ENCODE data around the gene TMC8.

The TMC8 gene

DNA sequence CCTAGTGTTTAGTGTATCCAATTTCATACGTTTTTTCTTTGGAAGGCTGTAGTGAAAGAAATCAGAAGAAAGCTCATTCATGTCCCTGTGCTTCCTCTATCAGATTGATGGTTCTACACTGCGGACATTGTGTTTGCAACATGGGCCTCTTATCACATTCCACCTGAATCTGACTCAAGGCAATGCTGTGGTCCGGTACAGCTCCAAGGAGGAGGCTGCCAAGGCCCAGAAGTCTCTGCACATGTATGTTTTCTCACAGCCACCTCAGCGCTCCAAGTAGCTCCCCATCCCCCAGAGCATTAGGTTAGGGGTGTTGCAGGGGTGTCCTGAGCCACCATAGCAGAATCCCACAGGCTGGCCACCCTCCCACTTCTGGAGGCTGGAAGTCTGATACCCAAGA, 27.3 kb upstream of the TMC8 start:
- Histone ChIP-seq H3K4me1 (ENCODE audit: control insufficient read depth, insufficient read depth, low read length) (no peaks in the 10 kb centered on the region), H3K27me3 (ENCODE audit: control insufficient read depth, insufficient read depth, low read length) (no peaks in the 10 kb centered on the region), H3K9me3 (ENCODE audit: control insufficient read depth, insufficient read depth, low read length) (no peaks in the 10 kb centered on the region), H3K36me3 (ENCODE audit: control insufficient read depth, insufficient read depth, low read length) (peaks cover 12% of the 10 kb centered on the region), H3K4me3 (ENCODE audit: low read depth, low read length) (no peak overlapping the region), H3K9ac (ENCODE audit: low read depth, low read length) (no peak overlapping the region)

DNA sequence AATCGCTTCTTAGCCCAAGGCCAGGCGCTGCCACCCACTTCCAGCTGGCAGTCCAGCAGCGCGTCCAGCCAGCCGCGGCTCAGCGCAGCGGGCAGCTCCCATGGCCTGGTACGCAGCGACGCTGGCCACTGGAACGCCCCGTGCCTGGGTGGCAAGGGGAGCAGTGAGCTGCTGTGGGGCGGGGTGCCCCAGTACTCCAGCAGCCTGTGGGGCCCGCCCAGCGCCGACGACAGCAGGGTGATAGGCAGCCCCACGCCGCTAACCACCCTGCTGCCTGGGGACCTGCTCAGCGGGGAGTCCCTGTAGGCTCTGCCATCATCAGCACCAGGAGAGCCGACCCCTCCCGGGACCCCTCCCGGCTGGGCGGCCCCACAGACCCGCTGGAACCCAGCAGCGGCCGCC, 26.0 kb upstream of the TMC8 start:
- H3K4me1 ChIP-seq (ENCODE audit: control insufficient read depth, insufficient read depth, low read length): no peaks in the 10 kb centered on the region
- H3K4me3 ChIP-seq (ENCODE audit: low read depth, low read length): no peak overlapping the region
- no peaks in the 10 kb centered on the region for H3K9me3 ChIP-seq (ENCODE audit: control insufficient read depth, insufficient read depth, low read length)
- H3K27me3 ChIP-seq (ENCODE audit: control insufficient read depth, insufficient read depth, low read length): no peaks in the 10 kb centered on the region
- H3K9ac ChIP-seq (ENCODE audit: low read depth, low read length): no peak overlapping the region
- peaks cover 5% of the 10 kb centered on the region for H3K36me3 ChIP-seq (ENCODE audit: control insufficient read depth, insufficient read depth, low read length)

DNA sequence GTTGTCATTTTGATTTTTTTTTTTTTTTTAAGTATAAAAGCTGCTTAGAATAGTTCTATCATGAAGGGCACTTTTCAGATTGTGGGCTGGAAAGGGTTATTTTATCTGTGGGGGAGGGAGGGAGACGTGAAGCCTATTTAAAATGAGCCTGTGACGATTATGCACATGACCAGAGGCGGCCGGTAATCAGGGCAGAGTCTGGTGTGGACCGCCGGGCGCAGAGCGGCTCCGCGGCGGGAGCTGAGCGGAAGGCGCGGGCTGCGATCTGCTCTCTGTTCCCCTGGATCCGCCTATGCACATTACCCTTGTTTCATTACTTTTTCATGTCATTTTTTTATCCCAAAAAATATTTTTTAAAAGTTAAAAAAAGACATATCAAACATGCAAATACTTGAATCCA, 25.5 kb upstream of the TMC8 start:
- Histone ChIP-seq H3K9ac (ENCODE audit: low read depth, low read length) (no peak overlapping the region), H3K4me3 (ENCODE audit: low read depth, low read length) (no peak overlapping the region), H3K9me3 (ENCODE audit: control insufficient read depth, insufficient read depth, low read length) (no peaks in the 10 kb centered on the region), H3K27me3 (ENCODE audit: control insufficient read depth, insufficient read depth, low read length) (no peaks in the 10 kb centered on the region), H3K36me3 (ENCODE audit: control insufficient read depth, insufficient read depth, low read length) (peaks cover 4% of the 10 kb centered on the region), H3K4me1 (ENCODE audit: control insufficient read depth, insufficient read depth, low read length) (no peaks in the 10 kb centered on the region)

DNA sequence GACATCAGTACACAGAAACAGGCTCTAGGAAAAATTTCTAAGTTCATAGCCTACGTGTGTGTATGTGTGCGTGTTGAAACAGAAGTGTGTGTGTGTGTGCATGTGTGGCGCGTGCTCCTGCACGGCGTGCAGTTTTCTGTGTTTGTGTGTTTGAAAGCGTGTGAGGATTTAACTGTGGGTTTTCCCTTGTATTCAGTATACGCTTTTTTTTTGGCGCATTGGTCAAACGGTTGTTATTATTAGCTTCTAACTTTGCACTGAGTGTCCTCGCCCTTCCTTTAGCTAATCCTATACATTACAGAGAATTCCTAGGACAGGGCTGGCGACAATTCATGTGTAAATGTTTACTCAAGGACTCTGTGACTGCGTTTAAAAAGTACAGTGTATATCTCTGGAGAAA, 25.0 kb upstream of the TMC8 start:
- Histone ChIP-seq H3K4me1 (ENCODE audit: control insufficient read depth, insufficient read depth, low read length) (no peaks in the 10 kb centered on the region), H3K9me3 (ENCODE audit: control insufficient read depth, insufficient read depth, low read length) (no peaks in the 10 kb centered on the region), H3K9ac (ENCODE audit: low read depth, low read length) (no peak overlapping the region), H3K27me3 (ENCODE audit: control insufficient read depth, insufficient read depth, low read length) (no peaks in the 10 kb centered on the region), H3K4me3 (ENCODE audit: low read depth, low read length) (no peak overlapping the region), H3K36me3 (ENCODE audit: control insufficient read depth, insufficient read depth, low read length) (peaks cover 3% of the 10 kb centered on the region)

DNA sequence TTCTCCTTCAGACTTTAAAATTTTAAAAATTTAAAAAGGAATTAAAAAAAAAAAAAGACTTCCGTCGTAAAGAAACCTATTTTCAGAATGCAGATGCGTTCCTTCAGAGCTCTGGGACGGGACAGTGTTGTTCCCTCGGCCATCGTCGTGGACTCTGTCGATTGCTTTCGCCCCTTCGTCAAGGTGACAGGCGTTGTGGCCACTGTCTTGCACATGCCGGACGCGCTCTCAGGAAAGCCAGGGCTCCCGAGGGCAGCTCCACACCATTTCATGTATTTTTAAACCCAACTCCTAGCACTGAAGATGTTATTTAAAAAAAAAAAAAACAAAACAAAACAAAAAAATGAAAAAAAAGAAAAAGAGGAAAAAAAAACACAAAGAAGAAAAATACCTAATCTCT, 24.4 kb upstream of the TMC8 start:
- no peaks in the 10 kb centered on the region for H3K4me1 ChIP-seq (ENCODE audit: control insufficient read depth, insufficient read depth, low read length)
- no peaks in the 10 kb centered on the region for H3K9me3 ChIP-seq (ENCODE audit: control insufficient read depth, insufficient read depth, low read length)
- no peaks in the 10 kb centered on the region for H3K27me3 ChIP-seq (ENCODE audit: control insufficient read depth, insufficient read depth, low read length)
- no peak overlapping the region for H3K9ac ChIP-seq (ENCODE audit: low read depth, low read length)
- peaks cover 4% of the 10 kb centered on the region for H3K36me3 ChIP-seq (ENCODE audit: control insufficient read depth, insufficient read depth, low read length)
- no peak overlapping the region for H3K4me3 ChIP-seq (ENCODE audit: low read depth, low read length)

DNA sequence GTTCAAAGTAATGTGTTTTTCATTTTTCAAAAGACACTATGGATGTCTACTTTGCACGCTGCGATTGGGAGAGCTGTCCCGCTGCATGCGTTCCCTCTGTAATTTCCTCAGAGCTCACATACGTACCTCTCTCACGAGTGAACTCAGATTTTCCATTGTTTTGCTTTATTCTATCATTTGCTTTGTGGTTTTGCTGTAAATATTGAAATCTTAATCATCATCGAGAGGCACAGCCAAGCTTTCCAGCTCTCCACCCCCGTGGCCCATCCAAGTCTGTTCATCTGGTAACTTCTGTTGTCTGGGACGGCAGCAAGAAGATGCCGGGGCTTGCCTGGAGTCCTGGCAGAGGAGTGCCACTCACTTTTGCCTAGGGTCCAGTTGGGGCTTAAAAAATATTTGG, 23.1 kb upstream of the TMC8 start:
- Histone ChIP-seq H3K4me1 (ENCODE audit: control insufficient read depth, insufficient read depth, low read length) (no peaks in the 10 kb centered on the region), H3K36me3 (ENCODE audit: control insufficient read depth, insufficient read depth, low read length) (peaks cover 9% of the 10 kb centered on the region), H3K9me3 (ENCODE audit: control insufficient read depth, insufficient read depth, low read length) (no peaks in the 10 kb centered on the region), H3K27me3 (ENCODE audit: control insufficient read depth, insufficient read depth, low read length) (no peaks in the 10 kb centered on the region), H3K9ac (ENCODE audit: low read depth, low read length) (no peak overlapping the region), H3K4me3 (ENCODE audit: low read depth, low read length) (no peak overlapping the region)

DNA sequence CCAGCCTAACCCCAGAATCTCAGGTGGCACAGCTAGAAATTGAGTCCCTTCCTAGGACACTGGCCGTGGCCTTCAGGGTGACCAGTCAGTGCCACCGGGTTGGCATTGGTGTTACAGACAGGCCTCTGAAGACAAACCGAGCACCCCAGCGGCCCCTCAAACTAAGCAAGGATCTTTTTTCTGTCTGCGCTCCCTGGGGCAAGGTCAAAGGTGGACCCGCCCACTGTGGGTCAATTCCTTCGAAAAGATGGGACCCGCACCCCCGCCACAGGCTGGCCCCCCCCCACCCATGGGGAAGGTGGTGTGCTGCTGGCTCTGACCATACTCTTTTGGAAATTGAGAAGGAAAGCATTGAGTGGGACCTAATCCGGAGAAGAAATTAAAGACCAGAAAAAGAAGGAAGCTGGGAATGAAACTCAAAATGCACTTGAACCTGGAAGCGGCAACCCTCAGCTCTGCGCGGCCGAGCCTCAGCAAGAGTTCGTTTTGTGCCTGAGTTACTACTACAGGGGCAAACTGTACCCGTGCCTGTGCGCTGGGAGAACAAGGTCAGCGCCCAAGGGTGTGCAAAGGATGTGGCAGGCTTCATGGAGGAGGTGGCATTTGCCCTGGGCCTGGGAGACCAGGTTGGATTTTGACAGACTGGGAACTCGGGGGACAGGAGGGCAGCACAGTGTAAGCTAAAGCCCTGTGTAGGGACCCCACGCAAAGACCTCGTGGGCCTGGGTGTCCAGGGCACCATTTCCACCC, 22.4 kb upstream of the TMC8 start:
- Histone ChIP-seq H3K4me1 (ENCODE audit: control insufficient read depth, insufficient read depth, low read length) (no peaks in the 10 kb centered on the region), H3K4me3 (ENCODE audit: low read depth, low read length) (no peak overlapping the region), H3K9ac (ENCODE audit: low read depth, low read length) (no peak overlapping the region), H3K9me3 (ENCODE audit: control insufficient read depth, insufficient read depth, low read length) (no peaks in the 10 kb centered on the region), H3K27me3 (ENCODE audit: control insufficient read depth, insufficient read depth, low read length) (no peaks in the 10 kb centered on the region), H3K36me3 (ENCODE audit: control insufficient read depth, insufficient read depth, low read length) (peaks cover 9% of the 10 kb centered on the region)

DNA sequence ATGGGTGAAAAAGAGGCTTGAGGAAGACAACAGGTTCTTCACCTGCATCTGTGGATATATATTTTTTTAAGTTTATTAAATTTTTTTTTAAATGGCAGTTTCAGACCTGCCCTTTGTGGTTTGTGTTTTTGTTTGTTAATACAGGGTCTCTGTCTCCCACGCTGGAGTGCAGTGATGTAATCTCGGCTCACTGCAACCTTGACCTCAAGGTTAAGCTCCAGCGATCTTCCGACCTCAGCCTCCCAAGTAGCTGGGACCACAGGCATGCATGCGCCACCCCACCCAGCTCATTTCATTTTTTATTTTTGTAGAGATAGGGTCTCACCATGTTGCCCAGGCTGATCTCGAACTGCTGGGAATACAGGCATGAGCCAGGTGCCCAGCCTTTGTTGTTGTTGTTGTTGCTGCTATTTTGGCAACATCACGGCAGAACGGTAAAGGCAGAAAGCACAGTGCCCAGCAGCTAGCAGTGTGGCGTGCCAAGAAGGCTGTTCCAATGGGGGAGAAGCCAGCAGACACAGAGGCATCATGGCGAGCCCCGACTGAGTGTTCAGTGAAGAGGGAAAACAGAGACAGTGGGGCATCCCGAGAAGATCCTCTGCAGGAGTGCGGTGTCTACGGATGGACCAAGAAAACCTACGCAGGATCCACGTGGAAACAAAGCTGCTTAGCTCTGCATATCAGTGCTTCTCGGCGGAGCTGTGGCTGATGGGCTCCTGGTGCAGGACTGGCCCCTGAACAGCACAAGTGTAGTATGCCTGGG, 21.7 kb upstream of the TMC8 start:
- H3K4me3 ChIP-seq (ENCODE audit: low read depth, low read length): no peak overlapping the region
- no peaks in the 10 kb centered on the region for H3K4me1 ChIP-seq (ENCODE audit: control insufficient read depth, insufficient read depth, low read length)
- H3K27me3 ChIP-seq (ENCODE audit: control insufficient read depth, insufficient read depth, low read length): no peaks in the 10 kb centered on the region
- no peaks in the 10 kb centered on the region for H3K9me3 ChIP-seq (ENCODE audit: control insufficient read depth, insufficient read depth, low read length)
- no peak overlapping the region for H3K9ac ChIP-seq (ENCODE audit: low read depth, low read length)
- peaks cover 9% of the 10 kb centered on the region for H3K36me3 ChIP-seq (ENCODE audit: control insufficient read depth, insufficient read depth, low read length)

DNA sequence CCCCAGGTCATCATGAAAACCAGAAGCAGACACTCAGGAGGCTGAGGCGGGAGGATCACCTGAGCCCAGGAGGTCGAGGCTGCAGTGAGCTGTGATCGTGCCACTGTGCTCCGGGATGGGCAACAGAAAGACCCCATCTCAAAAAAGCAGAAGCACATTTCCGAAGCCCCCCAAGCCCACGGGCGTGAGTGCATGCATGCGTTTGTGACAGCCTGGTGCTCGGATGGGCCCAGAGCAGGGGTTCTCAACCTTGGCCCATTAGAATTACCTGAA, 21.1 kb upstream of the TMC8 start:
- Histone ChIP-seq H3K4me3 (ENCODE audit: low read depth, low read length) (no peak overlapping the region), H3K36me3 (ENCODE audit: control insufficient read depth, insufficient read depth, low read length) (peaks cover 9% of the 10 kb centered on the region), H3K27me3 (ENCODE audit: control insufficient read depth, insufficient read depth, low read length) (no peaks in the 10 kb centered on the region), H3K4me1 (ENCODE audit: control insufficient read depth, insufficient read depth, low read length) (no peaks in the 10 kb centered on the region), H3K9ac (ENCODE audit: low read depth, low read length) (no peak overlapping the region), H3K9me3 (ENCODE audit: control insufficient read depth, insufficient read depth, low read length) (no peaks in the 10 kb centered on the region)

DNA sequence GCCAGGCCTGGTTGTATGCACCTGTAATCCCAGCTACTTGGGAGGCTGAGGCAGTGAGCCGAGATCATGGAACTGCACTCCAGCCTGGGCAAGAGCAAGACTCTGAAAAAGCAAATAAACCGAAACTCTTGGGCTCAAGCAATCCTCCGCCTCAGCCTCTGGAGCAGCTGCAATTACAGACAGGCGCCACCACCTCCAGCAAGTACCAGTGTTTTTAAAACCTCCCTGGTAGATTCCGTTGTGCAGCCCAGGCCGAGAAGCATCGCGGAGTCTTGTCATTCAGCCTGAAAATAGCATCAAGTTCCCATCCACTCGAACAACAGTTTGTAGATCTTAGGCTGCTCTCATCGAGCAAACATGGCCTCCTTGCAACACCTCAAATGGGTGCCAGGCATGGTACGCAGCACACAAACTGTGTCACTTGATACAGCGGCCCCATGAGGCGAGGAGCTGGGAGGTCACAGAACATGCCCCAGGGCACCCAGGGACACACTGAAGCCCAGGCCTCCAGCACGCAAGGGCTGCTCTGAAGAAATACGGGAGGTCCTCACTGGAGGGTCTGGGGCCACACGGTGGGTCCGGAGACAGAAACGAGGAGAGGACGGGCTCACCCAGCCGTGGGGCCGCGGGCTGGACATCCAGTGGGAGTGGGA, 20.1 kb upstream of the TMC8 start:
- Histone ChIP-seq H3K36me3 (ENCODE audit: control insufficient read depth, insufficient read depth, low read length) (peaks cover 17% of the 10 kb centered on the region), H3K9ac (ENCODE audit: low read depth, low read length) (no peak overlapping the region), H3K9me3 (ENCODE audit: control insufficient read depth, insufficient read depth, low read length) (no peaks in the 10 kb centered on the region), H3K4me3 (ENCODE audit: low read depth, low read length) (no peak overlapping the region), H3K27me3 (ENCODE audit: control insufficient read depth, insufficient read depth, low read length) (no peaks in the 10 kb centered on the region), H3K4me1 (ENCODE audit: control insufficient read depth, insufficient read depth, low read length) (no peaks in the 10 kb centered on the region)

DNA sequence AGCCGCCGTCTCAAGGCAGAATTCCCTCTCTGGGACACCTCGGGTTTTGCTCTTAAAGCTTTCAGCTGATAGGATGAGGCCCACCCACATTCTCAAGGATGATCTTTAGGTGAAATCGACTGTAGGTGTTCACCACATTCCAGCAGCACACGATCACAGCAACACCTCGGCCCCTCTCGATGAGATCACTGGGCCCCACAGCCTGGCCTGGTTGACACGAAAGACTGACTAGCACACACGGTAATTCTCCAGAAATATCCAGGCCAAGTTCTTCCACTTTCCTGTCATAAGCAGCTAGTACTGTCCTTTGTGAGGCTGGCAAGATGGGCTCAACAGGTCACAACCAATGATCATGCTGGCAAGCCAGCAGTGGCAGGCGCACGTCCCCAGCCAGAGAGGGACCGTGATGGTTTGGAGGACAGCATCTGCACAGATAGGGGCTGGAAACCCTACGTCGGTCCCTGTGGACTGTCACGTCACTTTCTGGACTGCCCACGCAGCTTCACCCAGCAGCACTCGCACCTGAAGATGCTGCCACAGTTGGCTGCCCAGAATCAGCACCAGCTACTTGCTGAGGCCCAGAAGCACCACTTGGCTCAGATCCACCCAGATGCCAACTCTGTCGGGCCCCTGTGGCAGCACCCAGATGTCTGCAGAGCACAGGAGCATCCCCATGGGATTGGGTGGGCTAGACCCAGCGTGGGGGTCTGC, 19.4 kb upstream of the TMC8 start:
- H3K36me3 ChIP-seq (ENCODE audit: control insufficient read depth, insufficient read depth, low read length): peaks cover 19% of the 10 kb centered on the region
- no peak overlapping the region for H3K9ac ChIP-seq (ENCODE audit: low read depth, low read length)
- H3K27me3 ChIP-seq (ENCODE audit: control insufficient read depth, insufficient read depth, low read length): no peaks in the 10 kb centered on the region
- H3K4me1 ChIP-seq (ENCODE audit: control insufficient read depth, insufficient read depth, low read length): no peaks in the 10 kb centered on the region
- no peaks in the 10 kb centered on the region for H3K9me3 ChIP-seq (ENCODE audit: control insufficient read depth, insufficient read depth, low read length)
- no peak overlapping the region for H3K4me3 ChIP-seq (ENCODE audit: low read depth, low read length)
